Fibroblast of pulmonary artery (primary cell): ENCODE data around the gene ASAH2.
A peak's percentile ranks its signal among the peaks of the same experiment; 100 is the strongest.

ENCODE experiments used
- DNase-seq: peaks from one replicate; pipeline ENCODE4 v3.0.0-alpha.2; 2010; ENCODE audit warnings: low read depth
- H3K4me3 ChIP-seq: replicated peaks from 2 replicates; pipeline ENCODE4 v1.5.1; 2011; ENCODE audit warnings: low read depth, mild to moderate bottlenecking, control low read depth, low read length, moderate library complexity
- TF ChIP-seq, protein P1 (sequence below): IDR thresholded peaks from 2 replicates; pipeline ENCODE4 v1.5.1; 2011; ENCODE audit warnings: mild to moderate bottlenecking, control low read depth, low read length, inconsistent platforms; ENCODE audit errors: missing control alignments

The ASAH2 gene

DNA sequence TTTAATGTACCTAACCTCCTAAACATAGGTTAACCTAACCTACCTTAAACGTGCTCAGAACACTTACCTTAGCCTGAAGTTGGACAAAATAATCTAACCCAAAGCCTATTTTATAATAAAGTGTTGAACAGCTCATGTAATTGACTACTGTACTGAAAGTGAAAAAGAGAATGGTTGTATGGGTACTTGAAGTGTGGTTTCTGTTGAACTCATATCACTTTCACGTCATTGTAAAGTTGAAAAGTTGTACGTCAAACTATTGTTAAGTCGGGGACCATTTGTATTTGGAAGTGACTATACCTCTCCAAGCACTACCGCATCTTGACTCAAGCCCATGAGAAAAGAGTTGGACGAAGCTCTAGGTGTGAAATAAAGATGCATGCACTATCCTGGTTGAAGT lies 37.9 kb upstream of the ASAH2 start:
- DNase-seq = no peak
- TF ChIP-seq, protein P1, sequence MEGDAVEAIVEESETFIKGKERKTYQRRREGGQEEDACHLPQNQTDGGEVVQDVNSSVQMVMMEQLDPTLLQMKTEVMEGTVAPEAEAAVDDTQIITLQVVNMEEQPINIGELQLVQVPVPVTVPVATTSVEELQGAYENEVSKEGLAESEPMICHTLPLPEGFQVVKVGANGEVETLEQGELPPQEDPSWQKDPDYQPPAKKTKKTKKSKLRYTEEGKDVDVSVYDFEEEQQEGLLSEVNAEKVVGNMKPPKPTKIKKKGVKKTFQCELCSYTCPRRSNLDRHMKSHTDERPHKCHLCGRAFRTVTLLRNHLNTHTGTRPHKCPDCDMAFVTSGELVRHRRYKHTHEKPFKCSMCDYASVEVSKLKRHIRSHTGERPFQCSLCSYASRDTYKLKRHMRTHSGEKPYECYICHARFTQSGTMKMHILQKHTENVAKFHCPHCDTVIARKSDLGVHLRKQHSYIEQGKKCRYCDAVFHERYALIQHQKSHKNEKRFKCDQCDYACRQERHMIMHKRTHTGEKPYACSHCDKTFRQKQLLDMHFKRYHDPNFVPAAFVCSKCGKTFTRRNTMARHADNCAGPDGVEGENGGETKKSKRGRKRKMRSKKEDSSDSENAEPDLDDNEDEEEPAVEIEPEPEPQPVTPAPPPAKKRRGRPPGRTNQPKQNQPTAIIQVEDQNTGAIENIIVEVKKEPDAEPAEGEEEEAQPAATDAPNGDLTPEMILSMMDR = no peak
- H3K4me3 ChIP-seq = no peak overlapping the region

GRCh38 chr10:50286996-50287803 lies 35.9 kb upstream of the ASAH2 start:
- DNase-seq = no peak
- TF ChIP-seq, protein P1 = no peak
- H3K4me3 ChIP-seq = no peak overlapping the region

DNA sequence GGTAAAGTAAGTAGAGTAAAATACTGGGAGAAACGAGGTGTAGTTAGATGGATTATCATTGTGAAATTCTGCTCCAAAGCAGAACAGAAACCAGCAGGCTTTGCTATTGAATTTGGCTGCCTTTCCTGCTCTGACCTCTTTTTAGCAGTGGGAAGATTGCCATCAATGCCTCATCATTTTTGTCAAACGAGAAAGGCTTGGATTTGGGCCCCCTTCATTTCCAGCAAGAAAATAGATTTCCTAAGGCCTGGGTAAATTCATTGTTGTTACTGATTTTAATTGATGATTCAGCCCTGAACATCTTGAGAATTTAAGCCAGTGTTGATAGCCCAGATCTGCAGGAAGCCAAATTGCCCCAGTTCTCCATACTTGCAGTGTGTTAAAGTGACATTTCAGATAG lies 35.2 kb upstream of the ASAH2 start:
- H3K4me3 ChIP-seq = no peak overlapping the region
- TF ChIP-seq, protein P1 = no peak
- peak; percentile 48 for DNase-seq

DNA sequence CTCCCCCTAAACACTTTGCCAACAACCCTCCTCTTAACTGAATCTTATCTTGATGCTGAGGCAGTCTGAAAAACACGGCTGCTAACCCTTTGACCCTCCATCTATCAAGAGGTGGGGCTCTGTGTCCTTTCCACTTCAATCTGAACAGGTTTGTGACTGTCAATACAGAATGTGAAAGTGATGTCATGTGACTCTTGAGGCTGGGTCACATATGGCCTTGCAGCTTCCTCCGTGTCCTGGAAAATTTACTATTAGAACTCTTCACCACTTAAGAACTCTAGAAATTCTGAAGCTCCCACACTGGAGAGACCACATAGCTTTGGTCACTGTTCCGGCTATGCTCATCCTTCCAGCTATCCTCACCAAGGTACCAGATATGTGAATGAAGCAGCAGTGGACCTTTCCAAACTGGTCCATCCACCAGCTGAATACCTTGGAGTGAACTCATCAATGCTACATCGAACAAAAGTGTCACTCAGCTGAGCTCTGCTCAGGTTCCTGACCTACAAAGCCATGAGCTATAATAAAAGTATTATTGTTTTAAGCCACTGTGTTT lies 30.7 kb upstream of the ASAH2 start:
- no peak overlapping the region for H3K4me3 ChIP-seq
- TF ChIP-seq, protein P1 = no peak
- no peak for DNase-seq

GRCh38 chr10:50281210-50281966 lies 30.1 kb upstream of the ASAH2 start:
- TF ChIP-seq, protein P1 = no peak

GRCh38 chr10:50280049-50280841 lies 28.9 kb upstream of the ASAH2 start:
- no peak for DNase-seq
- TF ChIP-seq, protein P1 = no peak
- no peak overlapping the region for H3K4me3 ChIP-seq

More at GRCh38 chr10:50281210-50281966, 30.1 kb upstream of the ASAH2 start:
- no peak overlapping the region for H3K4me3 ChIP-seq
- DNase-seq = no peak
